ENCODE measurements around the gene PTPN4. TPM values are rescaled to one million over a fixed set of nuclear protein-coding genes. Genes with fewer than 3 reads are reported as not detected.

PTPN4 gene
- total and polyA plus RNA-seq, 9 donors: 3.4 to 45.7 (median 35.2) TPM

DNA sequence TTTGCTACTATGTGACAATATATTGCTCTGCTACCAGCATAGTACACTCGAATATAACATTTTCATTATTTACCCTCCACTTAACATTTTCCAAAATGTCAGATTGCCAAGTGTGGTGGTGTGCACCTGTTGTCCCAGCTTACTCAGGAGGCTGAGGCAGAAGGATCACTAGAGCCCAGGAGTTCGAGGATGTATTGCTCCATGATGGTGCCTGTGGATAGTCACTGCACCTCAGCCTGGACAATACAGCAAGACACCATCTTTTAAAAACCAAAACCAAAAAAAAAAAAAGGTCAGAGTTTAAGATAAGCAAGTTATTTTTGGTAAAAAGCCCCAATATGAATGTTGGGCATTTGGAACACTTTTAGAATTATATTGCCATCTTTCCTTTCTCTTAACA lies 178.0 kb downstream of the PTPN4 start:
- Histone ChIP-seq H3K36me3 (no peaks in the 10 kb centered on the region), H3K4me3 (no peak overlapping the region), H3K27ac (no peak overlapping the region), H3K27me3 (no peaks in the 10 kb centered on the region), H3K9me3 (no peaks in the 10 kb centered on the region), H3K4me1 (ENCODE audit: insufficient read depth) (no peaks in the 10 kb centered on the region)
- no peak for DNase-seq
- intact Hi-C loops (cut with DNase I): no loop called here
- 85 to 97% (median 95%) methylated on average over 2 of the region's 2 CpGs for WGBS, 3 donors
- no peak for TF ChIP-seq EP300 (IDR thresholded peaks at IDR 0.05)
- TF ChIP-seq POLR2A (IDR thresholded peaks at IDR 0.05): no peak
- TF ChIP-seq CTCF (IDR thresholded peaks at IDR 0.05): no peak

DNA sequence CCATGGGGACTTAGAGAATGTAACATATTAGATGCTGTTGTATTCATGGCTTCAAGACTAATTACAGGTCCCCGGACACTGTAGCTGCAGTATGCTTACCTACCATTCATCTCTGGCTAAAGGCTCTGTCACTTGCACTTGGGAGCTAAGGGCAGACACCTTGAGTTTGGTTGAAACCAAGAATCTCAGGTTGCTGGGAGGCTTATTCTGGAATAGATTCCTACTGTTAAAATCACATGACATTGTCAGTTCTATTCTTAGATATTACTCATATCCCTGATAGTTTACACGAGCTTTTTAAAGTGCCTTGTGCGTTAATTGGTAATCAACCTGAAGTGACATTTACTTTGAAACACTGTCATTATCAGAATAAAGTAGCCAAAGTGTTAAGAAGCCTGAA lies 180.2 kb downstream of the PTPN4 start:
- H3K9me3 ChIP-seq: no peaks in the 10 kb centered on the region
- DNase-seq: no peak
- H3K4me3 ChIP-seq: no peak overlapping the region
- no peaks in the 10 kb centered on the region for H3K27me3 ChIP-seq
- no peaks in the 10 kb centered on the region for H3K36me3 ChIP-seq
- TF ChIP-seq EP300 (IDR thresholded peaks at IDR 0.05): no peak
- no peak for TF ChIP-seq POLR2A (IDR thresholded peaks at IDR 0.05)
- no peak for TF ChIP-seq CTCF (IDR thresholded peaks at IDR 0.05)
- no peak overlapping the region for H3K27ac ChIP-seq
- 83 to 92% (median 87%) methylated on average over 3 of the region's 3 CpGs for WGBS, 3 donors
- H3K4me1 ChIP-seq (ENCODE audit: insufficient read depth): no peaks in the 10 kb centered on the region
- intact Hi-C loops (cut with DNase I): no loop called here

DNA sequence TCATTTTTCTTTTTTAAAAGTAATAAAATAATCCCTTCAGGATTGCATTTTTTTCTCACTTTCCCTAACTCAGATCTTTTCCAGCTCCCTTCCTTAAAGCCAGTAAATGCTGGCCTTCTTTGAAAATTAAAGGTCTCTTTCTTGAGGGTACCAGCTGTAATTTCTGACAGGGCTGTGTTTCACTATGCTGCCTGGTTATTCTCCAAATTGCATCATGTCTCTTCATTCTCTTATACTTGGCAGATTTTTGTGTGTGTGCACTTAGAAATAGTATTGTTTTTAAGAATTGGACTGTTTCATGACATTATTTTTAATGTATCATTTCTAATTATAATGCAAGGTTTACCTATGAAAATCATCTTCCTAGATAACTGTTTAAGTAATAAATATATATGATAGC lies 181.1 kb downstream of the PTPN4 start:
- Histone ChIP-seq H3K27ac (no peak overlapping the region), H3K27me3 (no peaks in the 10 kb centered on the region), H3K4me3 (no peak overlapping the region), H3K4me1 (ENCODE audit: insufficient read depth) (no peaks in the 10 kb centered on the region), H3K36me3 (no peaks in the 10 kb centered on the region), H3K9me3 (no peaks in the 10 kb centered on the region)
- DNase-seq: no peak
- TF ChIP-seq EP300 (IDR thresholded peaks at IDR 0.05) (no peak), POLR2A (IDR thresholded peaks at IDR 0.05) (no peak), CTCF (IDR thresholded peaks at IDR 0.05) (no peak)
- intact Hi-C loops (cut with DNase I): no loop called here

GRCh38 chr2:119941388-119941787 lies 181.7 kb downstream of the PTPN4 start:
- Histone ChIP-seq H3K9me3 (no peaks in the 10 kb centered on the region), H3K27ac (no peak overlapping the region), H3K4me3 (no peak overlapping the region), H3K27me3 (no peaks in the 10 kb centered on the region), H3K4me1 (ENCODE audit: insufficient read depth) (no peaks in the 10 kb centered on the region), H3K36me3 (no peaks in the 10 kb centered on the region)
- intact Hi-C loops (cut with DNase I): no loop called here
- 91 to 98% (median 95%) methylated on average over 1 of the region's 1 CpG for WGBS, 3 donors
- no peak for DNase-seq
- TF ChIP-seq EP300 (IDR thresholded peaks at IDR 0.05): no peak
- TF ChIP-seq POLR2A (IDR thresholded peaks at IDR 0.05): no peak
- no peak for TF ChIP-seq CTCF (IDR thresholded peaks at IDR 0.05)

Data from ovary (tissue), 9 donors.